ENCODE data around the gene STK32C.

- TF ChIP-seq POLR2A (IDR thresholded peaks at IDR 0.05) (no peak), CTCF (IDR thresholded peaks at IDR 0.05) (no peak)
Measured at GRCh38 chr10:132313865-132314264, 6.1 kb upstream of the STK32C start.
